GM21576 (cell line): ENCODE results near the gene CDT1.

ENCODE experiments used
- ATAC-seq: cut with Tn5 transposase; IDR thresholded peaks from one replicate; pipeline ENCODE4 v1.9.1; 2021; ENCODE audit warnings: mild to moderate bottlenecking, moderate library complexity; ENCODE audit not compliant: unreplicated experiment

Gene CDT1

DNA sequence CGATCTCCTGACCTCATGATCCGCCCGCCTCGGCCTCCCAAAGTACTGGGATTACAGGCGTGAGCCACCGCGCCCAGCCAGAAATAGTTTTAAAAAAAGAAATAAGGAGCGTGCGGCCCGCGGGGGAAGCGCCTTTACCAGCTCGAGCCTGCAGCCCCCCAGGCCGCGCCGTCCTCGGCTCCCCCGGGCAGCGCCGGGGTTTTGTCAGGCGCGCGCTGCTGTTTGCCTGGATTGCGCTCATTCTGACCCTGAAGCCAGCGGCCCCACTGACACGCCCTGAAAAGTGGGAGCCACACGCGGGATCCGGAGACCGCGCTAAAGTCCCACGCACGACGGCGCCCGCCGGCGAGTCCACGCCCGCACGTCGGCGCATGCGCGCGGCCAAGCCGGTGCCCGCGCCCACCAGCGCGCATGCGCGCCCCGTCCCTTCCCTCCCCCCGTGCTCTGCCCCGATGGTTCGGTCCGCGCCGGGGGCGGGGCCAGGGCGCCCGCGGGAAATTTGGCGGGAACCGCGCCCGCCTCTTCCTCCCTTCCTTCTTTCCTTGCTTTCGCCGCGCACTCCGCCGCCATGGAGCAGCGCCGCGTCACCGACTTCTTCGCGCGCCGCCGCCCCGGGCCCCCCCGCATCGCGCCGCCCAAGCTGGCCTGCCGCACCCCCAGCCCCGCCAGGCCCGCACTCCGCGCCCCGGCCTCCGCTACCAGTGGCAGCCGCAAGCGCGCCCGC lies at the start of gene CDT1:
TSS of gene CDT1 (plus strand) at position 526 of the 724 bp plus-strand sequence. CDS start at position 569, 43 bp downstream.
- ATAC-seq, result peak; percentile 48

DNA sequence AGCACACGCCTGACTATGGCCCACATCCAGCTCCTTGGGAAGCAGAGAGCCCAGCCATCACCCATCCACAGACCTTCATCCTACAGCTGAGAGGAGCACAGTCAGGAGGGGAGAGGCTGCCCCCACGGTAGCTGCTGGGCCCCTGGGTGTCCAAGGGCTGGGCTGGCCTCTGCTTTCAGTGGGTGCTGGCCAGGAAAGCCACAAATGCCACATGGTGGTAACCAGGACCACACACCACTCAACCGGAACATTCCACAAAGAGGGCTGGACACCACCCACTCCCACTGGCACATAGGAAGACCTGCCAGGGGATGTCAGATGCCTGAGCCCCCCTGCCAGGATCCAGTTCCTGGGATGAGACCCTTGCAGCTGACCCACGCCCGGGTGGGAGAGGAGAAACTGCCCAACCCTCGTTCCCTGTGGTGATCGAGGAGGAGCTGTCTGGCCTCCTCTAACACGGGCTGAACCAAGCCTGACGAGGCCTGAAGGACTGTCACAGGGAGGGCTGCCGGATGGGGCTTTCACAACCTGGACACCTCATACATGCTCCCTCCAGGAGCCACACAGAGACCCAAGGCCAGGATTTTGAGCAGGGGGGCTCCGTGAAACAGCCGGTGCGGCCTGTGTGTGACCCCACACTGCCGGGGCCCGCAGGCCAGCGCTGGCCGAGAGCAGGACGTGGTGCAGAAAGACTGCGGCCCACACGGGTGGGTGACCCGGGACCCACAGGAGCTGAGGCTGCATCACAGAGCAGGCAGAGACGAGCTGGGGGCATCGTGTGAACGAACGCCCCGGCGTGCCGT lies 49.3 kb upstream of the CDT1 start:
- no peak for ATAC-seq

DNA sequence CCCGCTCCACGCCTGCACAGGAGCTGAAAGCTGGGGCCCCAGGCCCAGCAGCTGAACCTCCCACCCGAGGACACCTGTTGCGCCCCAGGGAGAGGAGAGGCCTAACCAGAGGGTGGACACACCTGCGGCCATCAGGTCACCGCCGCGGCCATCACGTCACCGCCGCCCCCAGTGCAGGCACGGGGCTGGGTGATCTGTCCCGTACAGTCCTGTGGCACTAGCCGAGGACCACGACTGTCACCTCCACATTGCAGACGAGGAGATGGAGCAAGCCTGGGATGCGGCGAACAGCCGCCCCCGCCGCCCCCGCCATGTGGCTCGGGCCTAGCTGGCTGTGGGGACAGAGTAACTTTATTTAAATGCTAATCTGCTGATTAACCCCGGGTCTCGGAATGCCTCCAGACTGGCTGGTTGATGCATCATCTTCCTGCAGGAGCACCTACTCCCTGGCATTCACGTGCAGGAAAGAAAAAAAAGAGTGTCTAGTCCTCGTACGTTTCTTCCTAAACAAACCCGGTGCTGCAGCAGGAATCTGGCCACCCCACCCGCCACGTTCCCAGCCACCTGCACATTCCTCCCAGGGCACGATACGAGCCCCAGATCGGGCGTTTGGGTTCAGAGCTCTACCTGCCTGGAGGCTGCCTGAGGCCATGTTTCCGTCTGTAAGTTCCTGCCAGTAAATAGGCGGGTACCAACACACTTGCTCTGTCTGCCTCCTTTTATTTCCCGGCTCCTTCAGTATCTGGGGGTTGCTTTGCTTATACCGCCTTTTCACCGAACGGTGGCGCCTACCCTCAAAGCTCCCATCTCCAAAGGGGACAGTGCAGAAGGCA lies 48.5 kb upstream of the CDT1 start:
- ATAC-seq, result no peak

DNA sequence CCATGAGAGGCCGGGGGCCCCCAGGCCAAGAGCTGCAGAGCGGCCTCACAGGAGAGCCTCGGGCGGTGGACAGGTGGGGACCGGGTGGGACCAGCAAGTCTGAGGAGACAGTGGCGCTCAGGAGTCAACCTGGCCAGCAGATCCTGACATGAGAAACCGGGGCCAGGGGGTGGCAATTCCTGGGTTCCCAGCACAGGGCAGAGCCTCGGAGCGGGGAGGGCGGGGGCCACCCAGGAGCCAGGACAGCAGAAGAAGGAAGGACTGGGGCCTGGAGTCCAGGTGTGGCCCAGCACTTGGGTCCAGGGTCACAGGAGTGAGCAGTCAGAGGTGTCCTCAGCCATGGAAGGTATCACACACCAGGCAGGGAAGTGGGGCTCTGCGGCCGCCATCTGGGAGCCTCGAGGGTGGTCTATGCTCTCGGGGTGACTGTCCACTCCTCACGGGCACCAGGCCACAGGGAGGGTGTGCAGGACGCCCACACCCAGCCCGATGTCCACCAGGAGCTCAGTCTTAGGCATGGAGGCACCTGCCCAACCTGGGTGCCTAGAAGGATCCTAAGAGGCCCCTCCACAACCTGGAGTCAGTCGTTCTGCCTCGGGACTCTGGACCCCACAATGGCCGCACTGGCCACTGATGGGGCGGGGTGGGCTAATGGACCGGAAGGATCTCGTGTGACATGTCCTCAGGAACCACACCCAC lies 47.7 kb upstream of the CDT1 start:
- no peak for ATAC-seq

DNA sequence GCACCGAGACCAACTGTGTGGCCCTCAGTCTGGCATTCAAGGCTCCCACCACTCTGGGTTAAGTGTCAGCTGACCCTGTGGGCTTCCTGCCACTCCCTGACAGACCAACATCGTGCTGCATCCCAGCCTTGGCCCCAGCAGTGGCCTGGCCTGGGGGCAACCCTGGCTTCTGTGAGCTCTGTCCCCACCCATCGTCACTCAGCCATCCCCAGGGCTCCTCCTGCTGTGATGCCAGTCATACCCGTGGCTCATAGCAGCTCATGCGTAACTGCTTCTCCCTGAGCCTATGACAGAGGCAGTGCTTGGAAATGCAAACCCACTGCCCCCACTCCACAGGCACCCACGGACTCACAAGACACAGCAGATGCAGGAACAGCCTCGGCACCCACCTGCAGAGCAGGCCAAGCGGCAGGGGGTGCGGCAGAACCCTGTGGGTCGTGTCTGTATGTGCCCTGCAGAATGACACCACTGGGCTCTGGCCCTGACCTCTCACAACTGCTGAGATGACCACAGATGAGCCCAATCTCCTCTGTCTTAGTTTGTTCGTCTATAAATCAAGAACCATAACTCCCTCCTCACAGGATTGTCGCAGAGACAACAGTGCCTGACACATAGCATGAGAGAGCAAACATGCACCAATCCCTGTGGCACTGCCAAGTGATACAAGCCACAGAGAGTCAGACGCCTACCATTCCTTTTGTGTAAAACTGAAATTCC lies 45.2 kb upstream of the CDT1 start:
- no peak for ATAC-seq

DNA sequence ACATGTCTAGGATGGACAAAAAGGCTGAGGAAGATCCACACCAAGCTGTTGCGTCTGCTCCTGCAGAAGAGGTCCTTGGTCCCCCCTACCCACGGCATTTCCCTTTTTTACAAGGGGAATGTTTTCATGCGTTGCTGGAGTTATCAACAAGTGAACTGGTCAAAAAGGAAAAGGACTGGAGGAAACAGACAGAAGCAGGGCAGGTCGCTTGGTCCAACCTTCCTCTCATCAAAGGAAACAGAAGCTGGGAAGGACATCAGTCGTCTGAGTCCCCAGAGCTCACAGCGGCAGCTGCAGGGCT lies 44.7 kb upstream of the CDT1 start:
- ATAC-seq, result no peak

DNA sequence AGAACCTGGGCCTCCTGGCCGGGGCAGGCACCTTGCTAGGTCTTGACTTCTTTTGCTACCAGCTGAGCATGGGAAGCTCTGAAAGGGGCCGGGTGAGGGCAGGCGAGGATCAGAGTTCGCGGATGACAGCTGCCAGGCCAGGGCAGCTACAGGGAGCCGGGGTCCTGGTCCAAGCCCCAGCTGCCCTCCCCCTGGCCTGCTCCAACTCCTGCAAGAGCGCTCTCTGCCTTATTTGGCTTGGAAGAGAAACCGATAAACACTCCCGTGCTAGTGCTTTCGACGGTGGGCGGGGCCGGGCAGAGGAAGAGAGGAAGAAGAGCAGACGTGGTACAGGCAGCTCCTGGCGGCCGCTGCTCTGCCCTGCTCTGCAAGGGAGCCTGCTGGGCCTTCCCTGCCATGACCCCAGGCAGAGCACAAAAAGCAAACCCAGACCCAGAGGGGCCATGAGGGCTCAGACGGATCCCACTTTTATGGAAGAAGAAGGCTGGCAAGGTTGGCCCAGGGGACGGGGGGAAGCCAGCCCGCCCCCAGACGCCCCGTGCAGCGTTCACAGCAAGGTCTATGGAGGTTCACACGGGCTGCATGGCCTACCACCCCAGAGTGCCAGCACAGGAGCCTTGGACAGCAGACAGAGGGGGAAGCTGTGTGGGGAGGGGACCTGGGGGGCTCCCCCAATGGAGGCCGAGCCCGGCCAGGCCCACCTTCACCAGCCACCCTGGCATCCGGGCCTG lies 44.2 kb upstream of the CDT1 start:
- ATAC-seq, result no peak

DNA sequence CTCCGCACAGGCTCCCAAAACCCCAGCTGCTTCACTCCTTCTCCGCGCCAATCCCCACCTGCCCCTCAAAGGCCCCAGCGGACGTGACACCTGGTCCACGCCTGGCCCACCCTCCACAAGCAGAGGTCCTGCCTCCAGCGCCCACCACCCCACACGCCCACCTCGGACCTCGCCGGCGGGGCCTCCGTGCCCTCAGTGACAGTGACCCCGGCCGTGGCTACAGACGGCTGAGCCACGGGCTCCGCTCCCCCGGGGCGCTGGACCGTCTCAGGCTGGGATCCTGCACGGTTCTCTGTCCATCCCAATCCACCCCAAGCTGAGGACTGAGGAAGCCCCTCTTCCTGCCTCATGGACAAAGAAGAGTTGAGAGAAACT lies 43.6 kb upstream of the CDT1 start:
- no peak for ATAC-seq

DNA sequence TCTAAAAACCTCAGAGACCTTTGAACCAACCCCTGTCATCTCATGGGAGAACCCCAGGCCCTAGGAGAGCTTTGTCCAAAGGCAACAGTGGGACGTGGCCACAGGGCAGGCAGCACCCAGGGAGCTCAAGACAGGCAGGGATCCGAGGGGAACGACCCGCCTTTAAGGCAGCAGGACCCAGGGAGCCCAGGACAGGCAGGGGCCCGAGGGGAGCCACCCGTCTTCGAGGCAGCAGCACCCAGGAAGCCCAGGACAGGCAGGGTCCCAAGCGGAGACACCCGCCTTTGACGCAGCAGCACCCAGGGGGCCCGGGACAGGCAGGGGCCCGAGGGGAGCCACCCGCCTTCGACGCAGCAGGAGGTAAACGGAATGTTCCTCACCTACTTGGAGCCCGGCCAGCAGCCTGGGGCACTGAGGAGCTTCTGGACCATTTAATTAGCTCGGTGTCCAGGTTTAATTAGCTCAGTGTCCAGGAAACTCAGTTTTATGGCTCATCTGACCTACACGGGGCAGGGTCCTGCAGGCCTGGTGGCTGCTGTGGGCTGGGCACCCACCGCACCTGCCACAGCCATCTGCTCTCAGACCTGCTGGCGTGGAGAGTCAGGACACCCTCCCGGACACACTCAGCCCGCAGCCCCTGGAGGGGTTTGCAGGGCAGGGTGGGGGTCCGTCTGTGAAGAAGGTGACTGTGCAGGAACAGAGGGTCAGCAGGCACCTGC lies 43.0 kb upstream of the CDT1 start:
- ATAC-seq, result no peak

DNA sequence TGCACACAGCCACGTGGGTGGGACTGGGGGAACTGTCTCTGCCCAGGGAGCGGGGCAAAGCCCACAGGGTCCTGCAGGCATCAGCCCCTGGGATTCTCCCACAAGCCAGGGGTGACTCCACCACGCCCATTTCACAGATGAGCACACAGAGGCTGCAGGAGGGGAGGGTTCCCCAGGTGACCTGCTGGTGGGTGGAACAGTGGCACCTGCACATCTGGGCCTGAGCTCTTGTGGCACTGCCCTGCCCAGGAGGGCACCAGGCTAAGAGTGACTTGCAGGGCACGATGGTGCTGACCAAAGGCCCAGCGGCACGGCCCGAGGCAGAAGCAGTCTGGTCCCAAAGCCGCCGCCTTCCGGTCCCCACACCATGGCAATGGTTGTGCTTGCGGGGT lies 42.5 kb upstream of the CDT1 start:
- ATAC-seq, result no peak

DNA sequence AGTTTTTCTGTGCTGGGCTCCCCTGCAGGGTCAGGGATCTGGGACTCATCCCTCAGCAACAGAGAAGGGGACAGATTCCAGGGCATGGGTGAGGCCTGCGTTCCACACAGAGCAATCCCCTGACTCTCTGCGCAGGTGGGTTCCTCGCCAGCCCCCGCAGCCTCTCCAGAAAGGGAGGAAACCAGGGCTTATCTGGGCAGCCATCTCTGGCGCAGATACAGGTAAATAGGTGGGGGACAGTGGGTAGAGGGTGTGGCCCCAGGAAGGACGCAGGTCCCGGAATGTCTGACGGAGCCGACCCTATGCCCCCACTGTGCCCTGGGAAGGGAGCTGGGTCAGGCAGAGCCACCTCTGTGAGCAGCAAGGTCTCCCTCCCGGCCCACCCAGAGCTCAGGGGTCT lies 41.8 kb upstream of the CDT1 start:
- ATAC-seq, result no peak

DNA sequence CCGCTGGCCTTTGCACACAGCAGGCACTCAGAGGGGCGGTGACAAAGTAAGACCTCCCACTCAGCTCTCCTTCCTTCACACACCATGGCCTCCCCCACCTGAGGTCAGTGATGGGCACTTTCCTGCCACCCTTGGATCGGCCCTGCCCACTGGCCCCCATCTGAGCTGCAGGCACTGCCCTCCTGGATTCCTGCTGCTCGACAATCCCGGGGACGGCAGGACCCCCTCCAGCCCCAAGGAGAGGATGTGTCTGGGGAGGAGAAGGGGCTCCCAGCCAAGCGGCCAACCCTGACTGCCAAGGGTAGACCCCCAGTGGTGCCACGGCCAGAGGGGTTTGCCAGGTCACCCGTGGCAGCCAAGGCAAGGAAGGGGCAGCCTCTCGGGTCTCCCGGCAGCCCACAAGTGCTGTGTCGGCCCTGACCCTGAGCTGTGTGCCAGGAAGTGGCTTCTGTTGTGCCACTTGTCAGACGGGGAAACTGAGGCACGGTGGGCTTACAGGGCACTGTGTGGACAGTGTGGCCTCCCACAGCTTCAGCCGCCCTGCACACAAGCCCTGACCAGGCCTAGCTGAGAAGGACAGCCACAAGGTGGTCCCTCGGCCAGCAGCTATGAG lies 41.2 kb upstream of the CDT1 start:
- ATAC-seq, result no peak

DNA sequence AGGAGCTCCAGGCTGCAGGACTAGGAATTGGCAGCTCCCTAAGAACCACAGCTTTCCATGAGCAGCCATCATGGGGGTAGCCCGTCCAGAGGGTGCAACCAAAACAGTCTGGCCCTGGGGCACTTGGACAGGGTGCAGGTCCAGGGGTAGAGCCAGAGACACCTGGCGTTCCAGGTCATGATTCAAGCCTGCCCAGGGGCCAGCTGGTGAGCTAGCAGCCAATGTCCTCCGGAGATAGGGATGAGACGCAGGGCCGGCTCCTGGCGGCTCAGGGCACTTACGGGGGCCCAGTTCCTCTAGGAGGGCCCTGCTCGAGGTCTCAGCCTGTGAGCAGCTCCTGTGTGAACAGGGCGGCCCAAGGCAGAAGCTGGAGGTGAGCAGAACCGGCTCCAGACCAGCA lies 40.6 kb upstream of the CDT1 start:
- no peak for ATAC-seq

DNA sequence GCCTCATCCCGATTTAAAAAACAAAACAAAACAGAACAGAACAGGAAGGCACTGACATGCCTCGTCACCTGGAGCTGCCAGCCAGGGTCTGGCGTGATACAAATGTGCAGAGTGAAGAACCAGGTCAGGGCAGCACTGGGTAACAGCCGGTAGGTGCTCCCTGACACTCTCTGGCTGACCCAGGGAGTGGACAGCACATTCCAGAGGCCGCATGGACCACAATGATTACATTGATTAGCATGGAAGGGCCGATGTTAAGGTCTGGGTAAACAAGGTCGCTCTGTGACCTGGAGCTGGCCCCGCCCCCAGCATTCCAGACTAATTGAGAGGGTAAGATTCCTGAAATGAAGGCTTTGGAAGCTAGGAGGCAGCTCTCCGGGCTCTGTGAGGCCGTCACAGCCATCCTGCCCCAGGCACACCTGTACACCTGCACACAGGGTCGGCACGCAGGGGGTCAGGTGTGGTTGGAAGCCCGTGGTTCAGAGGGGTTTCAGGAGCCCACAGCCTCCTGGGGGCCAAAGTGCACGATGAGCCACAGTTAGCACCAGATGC lies 40.0 kb upstream of the CDT1 start:
- no peak for ATAC-seq

DNA sequence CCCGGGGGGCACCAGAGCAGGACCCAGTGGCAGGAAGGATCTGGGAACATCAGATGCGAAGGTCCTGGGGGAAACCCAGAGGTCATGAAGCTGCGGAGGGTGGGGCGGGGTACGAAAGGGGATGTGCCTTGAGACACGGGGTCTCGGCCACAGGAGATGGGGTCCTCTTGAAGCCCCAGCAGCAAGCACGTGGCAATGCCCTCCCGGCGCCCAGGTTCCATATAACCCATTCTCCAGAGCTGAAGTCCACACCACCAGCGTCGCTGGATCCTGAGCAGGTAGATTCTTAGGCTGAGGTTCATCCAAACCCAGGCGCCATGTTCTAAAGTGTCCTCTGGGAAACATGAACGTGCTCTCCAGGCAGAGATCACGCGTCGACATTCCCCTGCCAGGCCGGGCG lies 39.5 kb upstream of the CDT1 start:
- no peak for ATAC-seq

DNA sequence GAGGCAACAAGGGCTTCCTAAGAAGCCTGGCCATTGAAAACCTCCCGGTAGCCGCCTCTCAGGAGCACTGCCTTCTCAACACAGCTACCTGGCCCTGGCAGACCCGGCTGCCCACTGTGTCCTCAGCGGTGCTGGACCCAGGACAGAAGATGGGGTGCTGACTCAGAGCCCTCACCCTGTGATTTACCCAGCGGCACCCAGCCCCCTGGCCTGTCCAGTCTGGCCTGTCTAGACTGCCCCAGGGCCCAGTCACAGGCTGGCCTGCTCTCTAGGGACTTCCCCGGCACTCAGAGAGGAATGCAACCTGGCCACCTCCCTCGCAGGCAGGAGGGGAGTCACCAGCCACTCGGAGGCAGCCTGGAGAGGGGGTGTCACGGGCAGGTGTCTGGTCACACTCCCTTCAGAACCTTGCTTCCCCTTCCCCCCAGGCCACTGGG lies 38.7 kb upstream of the CDT1 start:
- ATAC-seq, result no peak

DNA sequence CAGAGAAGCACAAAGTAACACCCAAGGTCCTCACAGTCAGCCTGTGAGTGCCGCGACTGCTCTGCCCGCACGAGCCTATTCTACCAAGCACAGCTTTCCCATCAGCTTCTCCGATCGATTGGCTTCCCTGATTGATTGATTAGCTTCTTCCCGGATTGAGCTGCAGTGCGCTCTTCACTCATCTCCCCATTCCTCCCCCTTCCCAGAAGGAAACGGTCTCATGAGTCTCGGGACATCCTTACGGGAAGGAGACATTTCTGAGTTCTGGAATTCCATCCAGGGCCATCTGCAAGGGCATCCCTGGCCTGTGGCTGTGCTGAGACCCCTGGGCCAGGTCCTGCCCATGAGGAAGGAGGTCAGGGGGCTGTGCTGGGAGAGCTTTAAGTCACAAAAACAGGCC lies 36.6 kb upstream of the CDT1 start:
- ATAC-seq, result no peak

DNA sequence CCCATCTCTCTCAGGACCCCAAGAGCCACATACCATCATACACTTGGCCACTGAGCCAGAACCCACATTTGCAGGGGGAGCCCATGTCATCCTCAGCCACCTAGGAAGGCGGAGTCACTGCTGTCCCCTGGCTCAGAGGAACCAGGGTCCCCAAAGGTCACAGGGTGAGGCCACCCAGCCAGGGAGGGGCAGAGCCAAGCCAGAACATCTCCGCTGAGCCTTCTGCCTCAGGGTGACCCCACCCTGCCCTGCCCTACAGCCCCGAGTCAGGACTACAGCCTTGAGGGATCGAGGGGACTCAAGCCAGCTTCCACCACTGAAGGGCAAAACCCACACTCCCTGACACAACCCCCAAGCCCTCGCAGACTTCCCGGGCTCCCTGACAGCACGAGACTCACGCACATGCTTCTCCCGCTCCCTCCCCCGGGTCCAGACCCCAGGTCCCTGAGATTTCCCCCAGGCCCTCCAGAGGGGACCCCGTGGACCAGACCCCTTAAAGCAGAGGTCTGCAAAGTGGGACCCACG lies 36.0 kb upstream of the CDT1 start:
- ATAC-seq, result no peak
